ENCODE measurements around the gene IKZF2. TPM values are rescaled to one million over a fixed set of nuclear protein-coding genes. Genes with fewer than 3 reads are reported as not detected.

Gene IKZF2
- total RNA-seq, 4 donors from 2014 or later: 37.4 to 69.3 (median 42.7) TPM

DNA sequence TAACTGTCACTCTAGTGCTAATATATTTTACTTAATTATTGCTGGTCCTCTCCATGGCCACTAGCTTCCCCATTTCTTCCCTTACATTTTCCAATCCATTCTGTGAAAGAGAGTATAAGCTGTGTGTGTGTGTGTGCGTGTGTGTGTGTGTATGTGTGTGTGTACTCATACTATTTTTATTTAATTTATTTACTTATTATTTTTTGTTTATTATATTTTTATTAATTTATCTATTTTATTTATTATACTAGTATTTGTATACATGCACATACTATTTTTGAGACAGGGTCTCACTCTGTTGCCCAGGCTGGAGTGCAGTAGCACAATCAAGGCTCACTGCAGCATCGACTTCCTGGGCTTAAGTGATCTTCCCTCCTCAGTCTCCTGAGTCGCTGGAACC lies 59.6 kb downstream of the IKZF2 start:
- WGBS, 2 donors: 84 to 90% methylated on average over 3 of the region's 3 CpGs
- intact Hi-C loops (cut with DNase I; ENCODE audit: low total_unique reads): no loop called here

GRCh38 chr2:213090772-213091171 lies 60.6 kb downstream of the IKZF2 start:
- DNase-seq (ENCODE audit: low spot score in 2 of 2): no peak
- 65 to 82% methylated on average over 3 of the region's 3 CpGs for WGBS, 2 donors
- TF ChIP-seq POLR2A (IDR thresholded peaks at IDR 0.05): no peak
- no peak for TF ChIP-seq CTCF (IDR thresholded peaks at IDR 0.05)
- intact Hi-C loops (cut with DNase I; ENCODE audit: low total_unique reads): no loop called here
- H3K4me3 ChIP-seq (ENCODE audit: low read depth, poor library complexity, severe bottlenecking): no peak overlapping the region

More for the DNA sequence above, 59.6 kb downstream of the IKZF2 start:
- no peak overlapping the region for H3K4me3 ChIP-seq (ENCODE audit: low read depth, poor library complexity, severe bottlenecking)
- DNase-seq (ENCODE audit: low spot score in 2 of 2): no peak
- TF ChIP-seq POLR2A (IDR thresholded peaks at IDR 0.05) (no peak), CTCF (IDR thresholded peaks at IDR 0.05) (no peak)

DNA sequence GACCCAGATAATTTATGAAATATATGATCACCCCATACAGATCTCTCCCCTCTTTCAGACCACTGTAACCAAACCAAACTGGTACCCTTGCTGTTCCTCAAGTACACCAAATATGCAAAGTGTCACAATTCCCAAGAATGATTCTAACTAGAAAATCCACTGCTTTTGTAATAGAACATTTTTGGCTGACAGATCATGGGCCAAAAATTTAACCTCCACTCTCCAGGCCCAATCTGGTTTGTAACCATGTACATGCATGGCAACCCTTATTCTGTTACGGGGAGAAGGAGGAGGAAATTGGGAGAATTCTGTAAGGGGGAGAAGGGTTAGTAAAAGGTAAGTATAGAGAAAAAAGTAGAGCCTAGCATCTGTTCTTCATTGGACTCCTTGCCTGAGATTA lies 62.0 kb downstream of the IKZF2 start:
- TF ChIP-seq CTCF (IDR thresholded peaks at IDR 0.05) (no peak), POLR2A (IDR thresholded peaks at IDR 0.05) (no peak)
- intact Hi-C loops (cut with DNase I; ENCODE audit: low total_unique reads): no loop called here
- WGBS, 2 donors: 76 to 91% methylated on average over 1 of the region's 1 CpG
- no peak overlapping the region for H3K4me3 ChIP-seq (ENCODE audit: low read depth, poor library complexity, severe bottlenecking)
- no peak for DNase-seq (ENCODE audit: low spot score in 2 of 2)

DNA sequence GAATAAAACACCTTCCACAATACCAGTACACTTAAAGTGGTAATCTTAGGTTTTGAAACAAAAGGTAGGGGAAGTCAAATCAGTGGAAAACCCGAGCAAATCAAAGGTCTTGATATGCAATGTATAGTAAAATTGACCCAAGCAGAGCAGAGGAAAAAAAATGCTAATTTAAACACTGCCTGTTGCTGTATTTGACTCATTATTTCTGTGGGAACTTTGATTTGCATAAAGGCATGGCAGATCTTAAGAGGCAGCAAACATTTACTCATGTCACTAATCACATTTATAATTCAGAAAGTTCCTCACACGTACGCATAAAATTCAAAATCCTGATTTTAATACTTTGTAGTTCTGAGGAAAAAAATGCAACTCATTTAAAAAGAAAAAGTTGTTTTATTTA lies 64.4 kb downstream of the IKZF2 start:
- WGBS, 2 donors: 81 to 84% methylated on average over 3 of the region's 3 CpGs

DNA sequence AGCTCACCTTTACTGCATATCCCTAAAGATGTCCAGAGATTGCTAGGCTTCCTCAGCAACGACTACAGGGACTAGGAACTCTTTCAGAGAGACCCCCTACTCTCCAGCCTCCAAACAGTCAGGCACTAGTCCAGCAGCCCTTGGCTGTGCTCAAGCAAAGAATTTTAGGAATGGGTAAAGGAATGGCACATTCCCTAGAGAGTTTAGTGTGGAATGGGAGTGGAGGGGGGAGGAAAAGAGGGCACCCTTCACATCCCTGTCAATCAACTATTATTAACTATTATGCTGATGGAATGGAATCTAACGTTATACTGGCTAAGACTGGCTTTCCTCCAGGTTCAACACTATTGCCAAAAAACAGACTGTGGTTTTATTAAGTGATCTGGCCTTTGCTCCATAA lies 64.8 kb downstream of the IKZF2 start:
- H3K4me3 ChIP-seq (ENCODE audit: low read depth, poor library complexity, severe bottlenecking): no peak overlapping the region
- WGBS, 2 donors: 19 to 31% methylated on average over 2 of the region's 2 CpGs
- TF ChIP-seq CTCF (IDR thresholded peaks at IDR 0.05) (no peak), POLR2A (IDR thresholded peaks at IDR 0.05) (no peak)
- no peak for DNase-seq (ENCODE audit: low spot score in 2 of 2)
- intact Hi-C loops (cut with DNase I; ENCODE audit: low total_unique reads): no loop called here

More for the DNA sequence above, 64.4 kb downstream of the IKZF2 start:
- intact Hi-C loops (cut with DNase I; ENCODE audit: low total_unique reads): no loop called here
- no peak for DNase-seq (ENCODE audit: low spot score in 2 of 2)
- no peak for TF ChIP-seq CTCF (IDR thresholded peaks at IDR 0.05)
- TF ChIP-seq POLR2A (IDR thresholded peaks at IDR 0.05): no peak
- no peak overlapping the region for H3K4me3 ChIP-seq (ENCODE audit: low read depth, poor library complexity, severe bottlenecking)

DNA sequence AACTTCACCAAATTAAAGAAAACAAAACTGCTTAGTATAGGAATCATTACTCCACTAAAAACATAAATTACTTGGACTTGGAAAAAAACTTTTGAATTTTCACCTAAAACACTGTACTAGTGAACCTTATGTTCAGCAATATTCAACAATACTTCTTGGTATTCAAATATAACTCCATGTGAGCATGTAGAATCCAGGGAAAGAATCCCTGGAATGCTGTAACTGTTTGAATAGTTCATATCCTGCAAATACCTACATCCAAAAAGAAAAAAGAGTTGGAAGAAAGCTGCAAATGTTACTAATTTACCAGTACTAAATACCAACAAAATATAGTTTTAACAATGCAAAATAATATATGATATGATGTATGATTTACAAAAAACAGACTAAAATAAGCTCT lies 65.4 kb downstream of the IKZF2 start:
- intact Hi-C loops (cut with DNase I; ENCODE audit: low total_unique reads): no loop called here
- TF ChIP-seq CTCF (IDR thresholded peaks at IDR 0.05): no peak
- no peak for TF ChIP-seq POLR2A (IDR thresholded peaks at IDR 0.05)
- no peak overlapping the region for H3K4me3 ChIP-seq (ENCODE audit: low read depth, poor library complexity, severe bottlenecking)
- DNase-seq (ENCODE audit: low spot score in 2 of 2): no peak
